Lower leg skin (tissue), 3 donors: ENCODE measurements around the gene DNAH8.

Experiments
- POLR2A ChIP-seq, 2 donors: fragments of 450-650 bp; IDR thresholded peaks; one replicate each; pipeline ENCODE4 v1.6.1; 2016 to 2017; ENCODE audit warnings: antibody characterized with exemption in 2 of 2, mild to moderate bottlenecking in 1 of 2, moderate library complexity in 1 of 2
- TF ChIP-seq, protein P1 (sequence below), 3 donors: fragments of 450-650 bp; IDR thresholded peaks; one replicate each; pipeline ENCODE4 v1.5.1; 2016; ENCODE audit warnings: antibody characterized with exemption in 3 of 3, mild to moderate bottlenecking in 3 of 3, moderate library complexity in 2 of 3

DNA sequence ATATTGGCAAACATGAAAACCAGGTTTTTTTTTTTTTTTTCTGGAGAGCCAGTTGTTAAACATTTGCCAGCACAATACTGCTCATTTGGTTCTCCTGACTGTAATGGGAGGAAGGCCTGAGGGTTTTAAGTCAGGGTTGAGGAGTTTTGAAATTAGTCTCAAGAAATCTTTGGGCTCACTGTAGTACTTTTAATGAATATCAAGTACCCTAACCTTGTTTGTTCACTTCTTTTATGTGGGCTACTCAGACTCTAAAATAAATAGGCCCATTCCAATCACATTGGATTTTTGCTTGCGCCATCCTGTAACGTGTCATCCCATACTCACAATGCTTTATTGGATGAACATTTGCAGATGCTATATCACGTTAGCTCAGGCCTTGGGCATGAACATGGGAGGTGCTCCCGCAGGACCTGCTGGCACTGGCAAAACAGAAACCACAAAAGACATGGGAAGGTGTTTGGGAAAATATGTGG is 146.9 kb downstream of the DNAH8 start:
- TF ChIP-seq, protein P1, sequence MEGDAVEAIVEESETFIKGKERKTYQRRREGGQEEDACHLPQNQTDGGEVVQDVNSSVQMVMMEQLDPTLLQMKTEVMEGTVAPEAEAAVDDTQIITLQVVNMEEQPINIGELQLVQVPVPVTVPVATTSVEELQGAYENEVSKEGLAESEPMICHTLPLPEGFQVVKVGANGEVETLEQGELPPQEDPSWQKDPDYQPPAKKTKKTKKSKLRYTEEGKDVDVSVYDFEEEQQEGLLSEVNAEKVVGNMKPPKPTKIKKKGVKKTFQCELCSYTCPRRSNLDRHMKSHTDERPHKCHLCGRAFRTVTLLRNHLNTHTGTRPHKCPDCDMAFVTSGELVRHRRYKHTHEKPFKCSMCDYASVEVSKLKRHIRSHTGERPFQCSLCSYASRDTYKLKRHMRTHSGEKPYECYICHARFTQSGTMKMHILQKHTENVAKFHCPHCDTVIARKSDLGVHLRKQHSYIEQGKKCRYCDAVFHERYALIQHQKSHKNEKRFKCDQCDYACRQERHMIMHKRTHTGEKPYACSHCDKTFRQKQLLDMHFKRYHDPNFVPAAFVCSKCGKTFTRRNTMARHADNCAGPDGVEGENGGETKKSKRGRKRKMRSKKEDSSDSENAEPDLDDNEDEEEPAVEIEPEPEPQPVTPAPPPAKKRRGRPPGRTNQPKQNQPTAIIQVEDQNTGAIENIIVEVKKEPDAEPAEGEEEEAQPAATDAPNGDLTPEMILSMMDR (IDR thresholded peaks at IDR 0.05), result no peak
- no peak for TF ChIP-seq POLR2A (IDR thresholded peaks at IDR 0.05)
